OCI-LY1 (cell line): ENCODE results near the gene SHISA4.

Experiments
- EZH2 ChIP-seq: fragments of 200-600 bp; sonication (generic), shearing (Covaris generic); IDR thresholded peaks from 2 replicates; pipeline ENCODE4 v1.8.0; 2017; ENCODE audit warnings: borderline replicate concordance, mixed run types, mild to moderate bottlenecking, antibody characterized with exemption, low read length, moderate library complexity, mixed read lengths
- TF ChIP-seq, protein P1 (sequence below): fragments of 200-600 bp; sonication (generic), shearing (Covaris generic); IDR thresholded peaks from 2 replicates; pipeline ENCODE4 v1.5.1; 2017; ENCODE audit warnings: mild to moderate bottlenecking, antibody characterized with exemption, low read length, moderate library complexity, mixed read lengths

DNA sequence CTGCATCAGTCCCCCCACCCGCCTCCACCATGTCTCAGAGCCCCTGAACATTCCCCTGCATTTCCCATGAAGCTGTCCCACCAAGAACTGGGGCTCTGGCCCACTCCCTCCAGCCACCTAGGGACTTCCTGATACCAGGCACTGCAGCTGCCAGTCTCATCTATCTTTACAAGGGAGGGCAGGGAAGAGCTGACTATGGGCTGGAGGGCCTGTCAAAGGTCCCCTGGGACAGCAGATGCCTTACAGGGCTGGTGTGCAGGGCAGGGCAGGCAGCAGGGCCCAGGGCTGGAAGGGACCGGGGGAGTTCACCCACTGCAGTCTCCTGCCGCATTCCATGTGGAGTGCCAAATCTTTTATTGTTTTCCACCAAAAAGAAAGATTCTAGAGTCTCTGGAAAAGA, 17.6 kb downstream of the SHISA4 start:
- TF ChIP-seq, protein P1, sequence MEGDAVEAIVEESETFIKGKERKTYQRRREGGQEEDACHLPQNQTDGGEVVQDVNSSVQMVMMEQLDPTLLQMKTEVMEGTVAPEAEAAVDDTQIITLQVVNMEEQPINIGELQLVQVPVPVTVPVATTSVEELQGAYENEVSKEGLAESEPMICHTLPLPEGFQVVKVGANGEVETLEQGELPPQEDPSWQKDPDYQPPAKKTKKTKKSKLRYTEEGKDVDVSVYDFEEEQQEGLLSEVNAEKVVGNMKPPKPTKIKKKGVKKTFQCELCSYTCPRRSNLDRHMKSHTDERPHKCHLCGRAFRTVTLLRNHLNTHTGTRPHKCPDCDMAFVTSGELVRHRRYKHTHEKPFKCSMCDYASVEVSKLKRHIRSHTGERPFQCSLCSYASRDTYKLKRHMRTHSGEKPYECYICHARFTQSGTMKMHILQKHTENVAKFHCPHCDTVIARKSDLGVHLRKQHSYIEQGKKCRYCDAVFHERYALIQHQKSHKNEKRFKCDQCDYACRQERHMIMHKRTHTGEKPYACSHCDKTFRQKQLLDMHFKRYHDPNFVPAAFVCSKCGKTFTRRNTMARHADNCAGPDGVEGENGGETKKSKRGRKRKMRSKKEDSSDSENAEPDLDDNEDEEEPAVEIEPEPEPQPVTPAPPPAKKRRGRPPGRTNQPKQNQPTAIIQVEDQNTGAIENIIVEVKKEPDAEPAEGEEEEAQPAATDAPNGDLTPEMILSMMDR, result no peak
- TF ChIP-seq EZH2, result no peak
